ENCODE results near the gene UCMA. TPM values are rescaled to one million over a fixed set of nuclear protein-coding genes. Genes with fewer than 3 reads are reported as not detected.

The UCMA gene
- total and polyA plus RNA-seq, 10 of the 15 experiments (the other 5 are each of a cell fraction or from before 2014, with no cell fraction given) = 0.15 TPM; not detected in 9

- ChIA-PET CTCF (interaction anchor here (0.5 to 0.9 kb wide), 2 partner anchors 35 to 991 kb away, joined by 3 read pairs; no protein-coding TSS in a partner anchor), POLR2A (no interaction called here), SMC1A (ENCODE audit: uncharacterized antibody, unreplicated experiment) (interaction anchor here (0.6 to 0.7 kb wide), 2 partner anchors 18 to 95 kb away, joined by 3 to 4 read pairs; no protein-coding TSS in a partner anchor), RAD21 (ENCODE audit: unreplicated experiment) (no interaction called here)
- WGBS (ENCODE audit: insufficient coverage, insufficient replicate concordance, low lambda C conversion rate, missing lambda C conversion rate) = 95% methylated on average over 6 of the region's 6 CpGs
- Histone ChIP-seq H3K4me3 (no peak overlapping the region), H3K79me2 (ENCODE audit: control insufficient read depth, insufficient read depth, low read length) (no peaks in the 10 kb centered on the region), H3K9me3 (replicated peaks; ENCODE audit: control insufficient read depth, insufficient read depth, low read length) (no peaks in the 10 kb centered on the region), H4K20me1 (ENCODE audit: control insufficient read depth, insufficient read depth) (no peaks in the 10 kb centered on the region), H3K36me3 (ENCODE audit: control insufficient read depth in 2 of 2, insufficient read depth in 2 of 2, low read length in 1 of 2) (peaks cover 6 to 12% of the 10 kb centered on the region in 2 experiments; a peak in 3 of 4 replicates), H3K4me1 (ENCODE audit: control insufficient read depth, insufficient read depth, low read length) (no peaks in the 10 kb centered on the region), H3K4me2 (ENCODE audit: control insufficient read depth, insufficient read depth) (no peak overlapping the region), H3K9ac (ENCODE audit: control insufficient read depth, insufficient read depth, low read length) (no peak overlapping the region), H3K27me3 (replicated peaks in 1 of 2; ENCODE audit: control insufficient read depth in 2 of 2, insufficient read depth in 2 of 2, low read length in 1 of 2) (no peaks in the 10 kb centered on the region), H3K27ac (ENCODE audit: control insufficient read depth, insufficient read depth) (no peak overlapping the region), H2AFZ (ENCODE audit: control insufficient read depth, low read depth, low read length) (no peak overlapping the region)
- intact Hi-C loops (cut with micrococcal nuclease; ENCODE audit: unreplicated experiment) (no loop called here), in situ Hi-C loops (cut with MboI) (no loop called here)
- no TSS peak for BruUV-seq (replicated peaks)
- no peak for FAIRE-seq
- DNase-seq (ENCODE audit: low read depth, low spot score) = no peak
- no peak for TF ChIP-seq SIN3A (IDR thresholded peaks at IDR 0.05; ENCODE audit: low read depth, low read length)
- no peak for ATAC-seq
Observed at GRCh38 chr10:13195016-13195415, 39.2 kb downstream of the UCMA start.

- Histone ChIP-seq H2AFZ (ENCODE audit: control insufficient read depth, low read depth, low read length) (no peak overlapping the region), H3K27ac (ENCODE audit: control insufficient read depth, insufficient read depth) (no peak overlapping the region), H3K79me2 (ENCODE audit: control insufficient read depth, insufficient read depth, low read length) (no peaks in the 10 kb centered on the region), H3K4me1 (ENCODE audit: control insufficient read depth, insufficient read depth, low read length) (no peaks in the 10 kb centered on the region), H3K9me3 (replicated peaks; ENCODE audit: control insufficient read depth, insufficient read depth, low read length) (no peaks in the 10 kb centered on the region), H3K4me2 (ENCODE audit: control insufficient read depth, insufficient read depth) (no peak overlapping the region), H3K9ac (ENCODE audit: control insufficient read depth, insufficient read depth, low read length) (no peak overlapping the region), H4K20me1 (ENCODE audit: control insufficient read depth, insufficient read depth) (no peaks in the 10 kb centered on the region), H3K27me3 (replicated peaks in 1 of 2; ENCODE audit: control insufficient read depth in 2 of 2, insufficient read depth in 2 of 2, low read length in 1 of 2) (no peaks in the 10 kb centered on the region), H3K36me3 (ENCODE audit: control insufficient read depth in 2 of 2, insufficient read depth in 2 of 2, low read length in 1 of 2) (peaks cover 6 to 14% of the 10 kb centered on the region in 2 experiments; a peak in 3 of 4 replicates), H3K4me3 (no peak overlapping the region)
- BruUV-seq (replicated peaks) = no TSS peak
- POLR2A ChIA-PET = no interaction called here
- intact Hi-C loops (cut with micrococcal nuclease; ENCODE audit: unreplicated experiment) = no loop called here
- no peak for DNase-seq (ENCODE audit: low read depth, low spot score)
- in situ Hi-C loops (cut with MboI) = no loop called here
- RAD21 ChIA-PET (ENCODE audit: unreplicated experiment) = no interaction called here
- CTCF ChIA-PET = no interaction called here
- SMC1A ChIA-PET (ENCODE audit: uncharacterized antibody, unreplicated experiment) = no interaction called here
- FAIRE-seq = no peak
- no peak for ATAC-seq
- 97% methylated on average over 7 of the region's 7 CpGs for WGBS (ENCODE audit: insufficient coverage, insufficient replicate concordance, low lambda C conversion rate, missing lambda C conversion rate)
- no peak for TF ChIP-seq KDM1A (IDR thresholded peaks at IDR 0.05; ENCODE audit: borderline replicate concordance)
- TF ChIP-seq NBN (IDR thresholded peaks at IDR 0.05) = no peak
- no peak for TF ChIP-seq SMAD1 (IDR thresholded peaks at IDR 0.05; ENCODE audit: low read depth, partially characterized antibody)
- TF ChIP-seq USF1 (IDR thresholded peaks at IDR 0.05; ENCODE audit: borderline replicate concordance, extremely low read length, insufficient read depth, low read depth, low read length) = no peak
- no peak for TF ChIP-seq IKZF1 (conservative IDR thresholded peaks at IDR 0.05)
- no peak for TF ChIP-seq SIX5 (IDR thresholded peaks at IDR 0.05; ENCODE audit: low read depth, low read length, severe bottlenecking)
- TF ChIP-seq ZBTB40 (IDR thresholded peaks at IDR 0.05; ENCODE audit: borderline replicate concordance) = no peak
- no peak for TF ChIP-seq KLF5 (IDR thresholded peaks at IDR 0.05; ENCODE audit: partially characterized antibody)
- TF ChIP-seq ELK1 (IDR thresholded peaks at IDR 0.05; ENCODE audit: low read depth, low read length) = no peak
- no peak for TF ChIP-seq ZNF622 (IDR thresholded peaks at IDR 0.05)
Observed at GRCh38 chr10:13193637-13194036, 40.5 kb downstream of the UCMA start.
